Activated effector memory CD4-positive, alpha-beta T cell treated with Interleukin-2 at 50 U/mL for 16 hours (primary cell): Measurements from ENCODE around the gene USH2A.

ENCODE experiments used
- DNase-seq: peaks from one replicate; pipeline ENCODE4 v3.0.0-alpha.2; 2020

Gene USH2A

DNA sequence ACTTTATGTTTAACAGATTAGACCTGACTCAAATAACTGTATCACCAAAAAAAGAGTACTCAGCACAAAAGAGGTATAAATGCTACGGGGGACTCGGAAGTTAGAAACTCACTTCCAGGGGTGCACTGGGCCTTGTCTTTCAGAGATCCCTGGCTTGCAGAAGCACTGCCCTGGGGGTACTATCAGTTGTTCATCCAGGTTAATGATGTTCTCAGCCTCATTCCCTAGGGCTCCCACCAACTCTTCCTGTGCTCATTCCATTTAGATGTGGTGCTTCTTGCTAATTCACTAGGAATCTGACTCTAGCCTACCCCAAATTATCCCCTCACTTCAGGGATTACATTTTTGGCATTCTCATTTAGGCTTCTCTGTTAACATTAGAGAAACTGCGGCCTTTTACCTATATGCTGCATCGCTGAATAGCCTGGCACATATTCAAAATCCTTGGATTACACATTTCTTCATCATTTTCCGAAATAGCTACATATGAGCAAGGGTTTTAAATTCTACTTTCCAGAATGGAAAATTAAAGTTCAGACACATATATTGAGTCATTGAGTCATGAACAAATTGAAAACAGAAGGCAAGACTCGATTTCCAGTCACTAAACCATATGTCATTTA, 517.6 kb downstream of the USH2A start:
- DNase-seq, result no peak

DNA sequence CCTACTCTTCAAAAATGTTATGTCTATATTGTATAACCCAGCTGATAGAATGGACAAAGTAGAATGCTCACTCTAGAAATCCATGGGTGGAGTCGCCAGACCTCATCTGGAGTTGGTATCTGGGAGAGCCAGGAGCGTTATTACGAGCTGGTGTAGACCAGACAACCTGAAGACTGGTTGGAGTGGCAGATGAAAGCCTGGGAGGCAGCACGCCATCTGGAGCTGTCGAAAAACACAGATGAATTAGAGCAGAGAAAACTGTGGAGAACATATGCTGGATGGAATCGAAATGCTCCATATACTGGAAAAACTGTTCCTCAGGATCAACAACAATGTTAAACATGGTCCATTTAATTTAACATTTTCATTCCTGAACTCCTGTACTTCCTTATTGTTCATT, 522.6 kb downstream of the USH2A start:
- no peak for DNase-seq

DNA sequence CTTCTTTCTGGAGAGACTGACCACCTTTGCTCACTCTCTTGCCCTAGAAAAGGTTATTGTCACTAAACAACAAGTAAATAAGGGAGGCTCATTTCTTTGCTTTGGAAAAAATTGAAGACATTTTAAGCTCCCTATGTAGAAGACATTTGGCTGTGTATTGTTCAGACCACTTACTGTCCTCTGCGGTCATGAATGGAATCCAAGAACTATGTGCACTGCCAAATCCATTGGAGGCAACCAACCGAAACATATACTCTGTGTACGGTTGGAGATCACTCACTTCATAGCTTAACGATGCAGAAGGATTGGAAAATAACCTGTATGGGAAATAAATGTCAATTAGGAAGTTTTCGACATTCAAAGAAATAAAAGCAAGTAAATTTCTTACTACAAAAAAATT, 523.3 kb downstream of the USH2A start:
- DNase-seq, result no peak

DNA sequence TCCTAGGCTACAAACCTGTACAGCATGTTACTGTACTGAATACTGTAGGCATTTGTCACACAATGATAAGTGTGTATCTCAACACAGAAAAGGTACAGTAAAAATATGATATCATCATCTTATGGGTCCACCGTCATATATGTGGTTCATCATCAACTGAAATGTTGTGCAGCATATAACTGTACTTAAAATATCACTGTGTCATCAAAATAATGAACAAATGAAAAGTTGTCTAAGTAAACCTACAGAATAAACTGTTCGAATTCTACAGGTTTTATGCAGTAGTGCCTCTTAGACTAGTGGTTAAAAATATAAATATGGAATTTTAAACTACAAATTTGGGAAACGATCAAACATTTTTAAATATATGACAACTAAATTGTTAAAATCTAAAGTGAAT, 527.4 kb downstream of the USH2A start:
- DNase-seq, result no peak

DNA sequence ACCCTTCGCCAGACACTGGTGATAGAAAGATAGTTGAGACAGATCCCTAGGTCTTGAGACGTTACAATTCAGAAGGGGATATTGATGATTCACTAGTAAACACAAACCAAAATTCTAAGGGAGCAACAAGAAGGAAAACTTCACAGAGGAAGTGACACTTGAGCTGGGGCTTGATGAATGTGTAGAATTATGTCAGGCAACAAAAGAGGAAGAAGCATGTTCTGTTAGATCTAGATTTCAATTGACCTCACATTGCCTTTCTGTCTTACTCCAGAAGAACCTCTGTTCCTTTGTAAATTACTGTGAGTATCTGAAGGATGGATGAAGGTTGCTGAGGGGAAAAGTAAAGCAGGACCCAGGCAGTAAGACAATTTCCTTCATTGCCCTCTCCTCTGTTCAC, 528.0 kb downstream of the USH2A start:
- no peak for DNase-seq

DNA sequence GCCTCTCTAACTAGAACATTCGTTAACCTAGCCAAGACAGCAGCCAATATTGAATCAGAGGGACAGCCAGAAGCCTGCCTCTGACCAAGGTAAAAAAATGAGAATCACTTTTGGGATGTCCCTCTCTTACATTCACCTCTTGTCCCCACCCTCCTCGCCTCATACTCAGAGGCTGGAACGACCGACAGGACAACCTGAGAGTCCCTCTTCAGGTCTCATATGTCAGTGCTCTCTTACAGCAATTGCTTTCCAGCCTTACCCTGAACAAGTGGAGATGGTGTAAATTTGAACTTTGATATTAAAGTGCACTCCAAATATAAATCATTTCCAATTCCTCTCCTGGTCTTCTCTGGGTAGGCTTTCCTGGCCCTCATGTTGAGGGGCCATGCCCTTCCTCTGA, 528.6 kb downstream of the USH2A start:
- no peak for DNase-seq

DNA sequence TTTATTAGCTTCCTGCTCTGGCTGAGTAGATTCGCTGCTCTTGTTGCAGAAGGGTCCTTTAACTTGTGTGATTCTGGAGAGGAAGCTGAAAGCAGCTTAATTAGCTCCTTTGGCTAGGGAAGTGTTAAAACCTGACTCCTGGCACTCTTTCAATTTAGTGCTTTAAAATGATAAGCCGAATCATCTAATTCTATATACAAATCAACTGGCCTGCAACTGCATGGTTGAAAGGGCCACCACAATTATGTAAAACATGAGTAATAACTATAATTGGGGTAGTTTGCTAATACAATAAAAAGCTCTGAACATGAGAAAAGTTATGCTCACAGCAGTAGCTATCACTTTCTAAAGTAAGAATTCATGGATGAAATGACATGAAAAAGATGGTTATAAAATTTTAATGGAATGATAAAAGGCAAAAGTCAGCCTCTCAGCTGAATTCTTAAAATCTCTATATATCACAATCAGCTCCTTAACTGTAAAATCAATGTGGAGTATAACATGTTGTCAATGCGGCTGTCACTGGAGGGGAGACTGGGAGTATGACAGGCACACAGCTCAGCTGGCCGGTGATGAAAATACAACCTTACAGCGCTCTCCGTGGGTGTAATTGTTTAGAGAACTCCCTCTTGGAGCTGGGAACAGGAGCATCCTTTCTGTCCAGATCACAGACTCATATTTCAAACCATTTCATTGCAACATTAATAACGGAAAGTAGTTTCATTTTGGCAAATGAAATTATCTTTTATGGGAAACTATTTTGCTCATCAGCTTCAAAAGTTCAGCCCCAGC, 531.8 kb downstream of the USH2A start:
- no peak for DNase-seq

DNA sequence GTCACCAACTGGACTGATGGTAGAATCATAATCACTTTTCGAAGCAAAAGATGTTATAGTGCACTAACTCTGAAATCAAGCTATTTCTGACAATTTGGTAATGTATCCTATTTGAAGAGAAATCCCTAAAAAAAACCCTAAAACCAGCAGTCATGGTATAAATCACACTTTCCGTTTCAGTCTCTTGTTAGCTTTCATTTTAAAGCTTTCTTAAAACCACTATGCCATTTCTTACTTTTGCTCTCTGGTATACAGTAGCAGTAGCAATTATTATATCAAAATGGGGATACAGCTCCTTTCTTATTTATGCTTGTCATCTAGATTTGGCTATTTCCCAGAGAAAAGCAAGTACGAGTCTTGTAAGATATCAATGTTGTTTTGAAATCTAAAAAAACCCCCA, 532.8 kb downstream of the USH2A start:
- DNase-seq, result no peak

DNA sequence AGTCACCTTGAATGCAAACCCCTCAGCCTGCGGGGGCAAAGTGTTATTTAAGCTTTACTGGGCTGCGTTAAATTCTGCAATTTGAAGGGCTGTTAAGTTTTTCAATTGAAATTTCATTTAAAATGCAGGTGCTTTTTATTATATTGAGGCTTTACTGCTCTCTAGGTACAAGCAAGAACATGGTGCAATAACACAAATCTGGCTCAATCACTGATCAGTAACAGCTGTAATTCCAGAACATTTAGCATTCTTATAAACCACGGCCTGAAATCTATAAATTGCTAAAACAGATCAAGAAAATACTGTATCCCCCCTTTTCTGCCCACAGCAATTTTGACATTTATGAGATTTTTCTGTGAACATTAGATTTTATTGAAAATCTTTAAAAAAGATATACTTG, 533.4 kb downstream of the USH2A start:
- DNase-seq, result no peak

DNA sequence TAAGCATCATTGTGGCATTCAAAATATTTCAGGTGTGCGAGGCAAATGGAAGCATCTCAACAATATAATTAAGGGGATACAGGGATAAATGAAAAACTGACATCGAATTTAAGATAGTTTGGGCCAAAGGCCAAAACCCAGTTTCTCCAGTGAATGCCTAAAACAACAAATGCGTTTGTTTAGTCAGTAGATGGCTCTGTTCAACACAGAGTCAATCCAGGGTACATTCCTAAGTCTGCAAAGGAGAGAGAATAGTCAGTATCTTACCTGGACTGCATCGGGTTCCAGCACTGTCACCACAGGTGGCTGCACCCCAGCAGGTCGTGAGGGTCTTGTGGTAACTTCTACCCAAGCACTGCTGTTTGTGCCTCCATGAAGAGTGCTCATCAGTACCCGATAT, 535.1 kb downstream of the USH2A start:
- no peak for DNase-seq

DNA sequence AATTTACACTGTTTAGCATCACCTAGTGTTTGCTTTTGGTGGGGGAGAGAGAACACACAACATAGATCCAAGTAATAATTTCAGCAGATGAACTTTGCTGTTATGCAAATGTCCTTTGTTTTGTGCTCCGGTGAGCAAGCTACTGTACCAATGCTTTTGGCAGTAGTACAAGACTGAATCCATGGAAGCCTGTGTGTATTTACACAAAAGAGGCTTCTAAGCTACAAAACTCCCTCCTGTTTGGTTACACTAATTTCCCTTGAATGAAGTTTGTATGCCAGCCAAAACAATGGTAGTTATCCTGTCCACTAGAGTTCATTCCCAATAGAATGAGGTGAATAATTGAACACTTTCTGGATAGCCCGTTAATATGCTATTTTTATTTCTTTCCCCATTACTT, 535.6 kb downstream of the USH2A start:
- DNase-seq, result no peak

DNA sequence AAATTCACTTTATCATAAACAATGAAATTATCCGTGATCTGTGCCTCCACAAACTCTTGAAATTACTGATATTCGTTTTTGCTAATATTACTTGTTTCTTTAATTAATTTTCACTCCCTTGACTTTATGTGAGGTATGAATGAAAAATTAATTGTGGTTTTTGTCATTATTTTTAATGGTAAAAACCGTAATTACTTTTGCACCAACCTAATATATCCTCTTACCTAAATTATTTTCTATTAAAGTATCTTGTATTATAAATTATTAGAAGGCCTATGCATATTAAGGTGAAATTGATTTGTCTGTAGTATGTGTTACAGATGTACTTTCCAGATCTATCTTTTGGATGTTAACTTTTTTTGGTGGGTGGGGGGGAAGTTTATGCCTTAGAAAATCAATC, 540.2 kb downstream of the USH2A start:
- no peak for DNase-seq

DNA sequence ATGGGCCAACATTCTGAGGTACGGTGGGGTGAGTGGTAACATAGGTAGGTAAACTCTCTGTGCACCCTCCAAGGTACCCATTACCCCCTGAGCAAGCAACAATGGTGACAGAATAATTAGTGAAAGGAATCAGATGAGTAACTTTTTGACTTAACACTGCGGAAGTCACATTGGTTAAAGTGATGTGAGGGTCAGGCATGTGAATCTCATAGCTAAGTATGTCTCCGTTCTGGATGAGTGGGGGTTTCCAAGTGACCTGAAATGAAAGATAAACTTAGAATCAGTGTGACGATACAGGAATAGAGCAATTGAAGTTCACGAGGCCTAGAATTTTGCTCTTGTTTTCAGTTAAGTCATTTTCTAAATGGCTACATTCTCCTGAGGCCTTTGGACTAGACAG, 544.4 kb downstream of the USH2A start:
- no peak for DNase-seq

DNA sequence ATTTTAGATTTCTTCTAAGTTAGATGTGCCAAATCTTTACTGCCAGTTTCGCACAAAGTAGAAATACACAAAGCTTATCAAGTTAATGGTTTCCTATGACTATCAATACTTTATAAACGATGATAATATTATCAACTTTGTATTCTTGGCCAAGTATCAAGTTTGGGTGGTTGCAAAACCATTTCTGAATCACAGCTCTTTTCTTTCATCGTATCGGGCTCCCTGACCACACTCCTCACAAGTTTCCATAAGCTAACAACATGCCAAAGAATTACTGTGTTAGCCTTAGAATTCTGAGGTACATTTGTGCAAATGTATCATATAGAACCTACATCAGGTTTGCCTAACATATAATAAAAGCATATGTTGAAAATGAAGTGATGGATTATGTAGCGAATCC, 545.1 kb downstream of the USH2A start:
- DNase-seq, result no peak

DNA sequence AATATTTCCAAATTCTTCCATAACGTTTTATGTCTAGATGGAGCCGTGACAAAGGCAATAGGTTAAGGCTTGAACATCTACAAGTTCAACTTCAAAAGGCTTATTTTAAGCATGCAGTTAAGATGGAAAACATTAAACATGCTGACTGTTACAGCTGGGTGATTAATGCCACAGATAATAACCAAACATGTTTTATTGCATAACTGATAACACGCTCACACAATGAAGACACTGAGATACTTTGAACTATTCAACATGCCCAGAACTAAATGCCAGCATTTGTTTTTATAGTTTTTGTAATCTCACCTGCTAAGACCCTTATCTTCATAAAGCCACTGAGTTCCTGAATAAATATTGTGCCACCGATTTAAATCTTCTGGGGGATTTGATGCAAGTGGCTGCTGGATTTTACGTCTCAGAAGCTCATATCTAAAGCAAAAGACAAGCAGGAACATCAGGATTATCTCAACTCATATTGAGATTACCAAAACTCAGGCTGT, 545.7 kb downstream of the USH2A start:
- DNase-seq, result no peak

DNA sequence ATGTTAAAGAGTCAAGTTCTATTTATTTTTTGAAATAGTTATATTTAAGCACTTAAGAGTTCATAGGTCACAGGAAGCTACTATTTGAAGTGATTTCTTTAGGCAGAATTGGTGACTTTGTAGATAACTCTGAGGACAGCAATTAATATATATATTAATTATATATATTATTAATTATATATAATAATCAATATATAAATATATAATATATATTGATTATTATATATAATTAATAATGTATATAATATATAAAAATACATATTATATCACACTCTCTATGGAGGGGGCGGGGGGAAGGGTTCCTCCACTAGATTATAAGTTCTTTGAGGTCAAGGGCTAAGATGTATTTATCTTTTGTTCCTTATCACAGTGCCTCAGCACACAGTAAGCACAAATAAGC, 547.5 kb downstream of the USH2A start:
- no peak for DNase-seq

DNA sequence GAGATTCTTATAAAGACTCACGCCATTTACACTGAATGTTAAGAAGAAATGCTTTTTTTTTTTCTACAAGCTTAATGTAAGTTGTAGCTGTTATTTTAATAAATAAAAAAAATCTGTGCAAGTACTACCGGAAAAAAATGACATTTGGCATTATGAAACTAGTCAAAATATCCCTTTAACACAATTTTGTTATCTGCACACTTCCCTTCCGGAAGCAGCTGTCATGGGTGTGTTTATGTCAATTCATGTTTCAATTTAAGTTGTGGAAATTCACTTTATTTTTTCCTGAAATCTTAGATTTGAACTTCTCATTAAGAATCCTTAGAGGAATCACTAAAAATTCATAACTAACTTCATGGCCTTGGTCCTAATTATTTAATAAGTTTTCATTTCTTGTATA, 548.0 kb downstream of the USH2A start:
- DNase-seq, result no peak

DNA sequence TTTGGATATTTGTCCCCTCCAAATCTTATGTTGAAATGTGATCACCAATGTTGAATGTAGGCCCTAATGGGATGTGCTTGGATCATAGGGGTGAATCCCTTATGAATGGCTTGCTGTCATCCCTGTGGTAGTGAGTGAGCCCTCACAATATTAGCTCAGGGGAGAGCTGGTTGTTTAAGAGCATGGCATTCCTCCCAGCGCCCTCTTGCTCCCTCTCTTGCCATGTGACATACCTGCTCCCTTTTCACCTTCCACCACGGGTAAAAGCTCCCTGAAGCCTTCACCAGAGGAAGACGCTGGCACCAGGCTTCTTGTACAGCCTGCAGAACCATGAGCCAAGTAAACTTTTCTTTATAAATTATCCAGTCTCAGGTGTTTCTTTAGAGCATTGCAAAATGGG, 550.6 kb downstream of the USH2A start:
- no peak for DNase-seq

DNA sequence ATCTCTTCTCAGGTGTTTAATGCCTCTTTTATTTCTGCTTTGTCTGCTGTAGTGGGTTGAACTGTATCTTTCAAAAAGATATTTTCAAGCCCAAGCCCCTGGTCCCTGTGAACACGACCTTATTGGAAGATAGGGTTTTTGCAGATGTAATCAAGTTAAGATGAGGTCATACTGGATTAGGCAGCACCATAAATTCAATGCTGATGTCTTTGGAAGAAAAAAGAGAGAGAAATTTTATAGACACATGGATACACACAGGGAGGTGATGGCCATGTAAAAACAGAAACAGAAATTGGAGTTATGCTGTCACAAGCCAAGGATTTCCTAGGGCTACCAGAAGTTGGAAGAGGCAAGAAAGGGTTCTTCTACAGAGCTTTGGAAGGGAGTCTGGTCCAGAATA, 554.7 kb downstream of the USH2A start:
- DNase-seq, result no peak

DNA sequence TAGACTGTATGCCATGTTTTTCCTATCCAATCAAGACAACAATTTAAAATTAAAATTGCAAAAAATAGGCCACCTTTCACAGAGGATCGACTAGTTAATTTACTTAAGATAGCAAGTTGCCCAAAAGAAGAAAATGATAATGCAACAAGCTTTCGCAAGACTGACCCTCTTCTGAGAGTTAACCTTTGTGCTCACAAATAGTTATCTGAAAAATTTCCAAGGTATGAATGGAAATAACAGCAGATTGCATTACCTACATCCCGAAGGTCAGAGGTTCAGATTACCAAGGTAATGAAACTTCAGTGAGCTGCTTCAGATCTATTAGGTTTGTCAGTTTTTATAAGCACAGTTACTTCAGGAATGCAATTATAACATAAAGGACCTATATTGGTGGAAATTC, 558.2 kb downstream of the USH2A start:
- no peak for DNase-seq

DNA sequence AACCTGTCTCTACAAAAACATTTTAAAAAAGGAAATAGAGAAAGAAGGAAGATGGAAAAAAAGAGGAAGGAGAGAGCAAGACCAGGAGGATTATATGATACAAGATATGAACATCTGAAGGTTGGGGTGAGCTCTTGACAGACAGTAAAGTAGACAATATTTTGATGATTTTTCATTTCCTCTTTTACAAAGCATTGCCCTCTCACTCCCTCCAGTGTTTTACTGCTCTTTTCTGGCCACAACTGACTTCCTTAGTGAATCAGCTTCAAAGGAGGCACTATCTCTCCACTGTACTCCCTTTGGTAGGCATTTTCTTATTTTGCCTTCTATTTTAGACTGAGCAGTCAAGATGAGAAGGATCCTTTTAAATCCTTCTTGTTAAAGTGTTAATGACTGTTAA, 559.5 kb downstream of the USH2A start:
- no peak for DNase-seq

DNA sequence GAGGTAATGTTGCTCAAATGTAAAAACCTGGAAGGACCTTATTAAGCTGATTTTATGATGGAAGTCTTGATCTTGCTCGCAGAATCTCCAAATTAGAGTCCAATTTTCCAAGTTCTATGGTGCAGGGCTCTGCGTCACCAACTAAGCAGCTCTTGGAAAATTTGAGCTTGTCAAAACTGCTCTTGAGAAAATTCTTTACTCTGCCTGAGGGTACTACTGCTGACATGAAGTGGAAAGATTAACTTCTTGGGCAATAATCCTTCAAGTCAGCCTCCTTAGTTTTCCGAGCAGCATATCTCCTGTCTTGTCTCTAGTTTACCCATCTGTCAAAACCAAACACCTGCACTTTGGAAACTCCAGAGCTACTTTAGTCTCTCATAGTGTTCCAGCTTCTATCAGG, 562.4 kb downstream of the USH2A start:
- DNase-seq, result no peak

DNA sequence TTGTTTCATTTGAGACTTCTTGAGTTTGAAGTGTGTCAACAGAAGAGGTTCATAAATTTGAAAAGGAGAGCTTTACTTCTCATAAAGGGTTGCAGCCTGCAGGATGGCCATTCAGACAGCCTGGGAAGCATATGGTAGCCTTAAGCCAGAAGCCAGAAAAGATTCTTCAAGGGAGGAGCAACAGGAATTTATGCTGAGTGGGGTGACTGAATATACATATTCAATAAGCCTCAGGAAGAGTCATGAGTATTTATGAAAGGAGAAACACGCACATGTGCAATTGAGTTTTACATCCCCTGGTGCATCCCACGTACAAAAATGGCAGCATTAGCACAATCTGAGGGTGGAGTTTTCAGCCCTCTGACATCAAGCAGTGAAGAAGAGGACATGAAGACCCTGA, 565.9 kb downstream of the USH2A start:
- no peak for DNase-seq

DNA sequence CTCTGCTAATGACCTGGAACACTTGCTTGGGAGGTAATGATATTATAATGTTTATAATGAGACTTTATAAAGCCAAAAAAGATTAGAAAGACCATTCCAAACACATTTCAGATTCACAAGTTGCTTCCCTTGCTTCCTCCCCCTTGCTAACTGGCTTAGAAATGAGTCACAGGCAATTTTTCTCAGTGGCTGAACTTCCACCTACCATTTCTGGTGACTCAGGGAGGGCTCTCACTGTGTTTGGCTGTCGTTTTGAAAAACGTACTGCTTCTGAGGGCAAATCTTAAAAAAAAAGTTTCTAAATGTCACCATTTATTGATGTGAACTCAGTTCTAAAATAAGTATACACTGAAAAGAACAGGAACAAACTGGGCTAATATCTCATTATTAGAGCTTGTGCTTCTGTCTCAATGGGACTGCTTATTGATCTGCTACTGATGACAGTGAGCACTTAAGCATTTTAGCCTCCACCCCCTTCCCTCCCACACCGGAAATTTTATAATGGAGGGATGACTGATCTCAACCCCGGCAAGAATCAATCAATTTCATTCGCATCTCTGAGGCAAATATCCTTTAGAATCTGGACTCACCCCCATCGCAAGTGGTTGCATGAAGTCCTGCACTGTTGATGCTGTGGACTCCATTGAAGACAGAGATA, 577.9 kb downstream of the USH2A start:
- DNase-seq, result no peak
